HEK293 (cell line): ENCODE results near the gene CD59.

ENCODE experiments used
- CTCF ChIA-PET: fragments of 350-600 bp; formaldehyde crosslinking; extraction: SDS; loops from one replicate; lab custom pipeline; 2021; ENCODE audit warnings: antibody characterized with exemption; lab: Yijun Ruan, JAX
- POLR2A ChIA-PET: fragments of 300-600 bp; formaldehyde crosslinking; extraction: SDS; loops from one replicate; lab custom pipeline; 2020; ENCODE audit warnings: antibody characterized with exemption, inconsistent platforms; lab: Yijun Ruan, JAX
- H3K27ac ChIP-seq: fragments of 200-500 bp; sonication (Bioruptor generic); 2 replicates; pipeline ENCODE4 v1.5.1; 2014; ENCODE audit warnings: low read depth, low read length, control low read depth, inconsistent platforms; ENCODE audit errors: extremely low read depth
- H3K36me3 ChIP-seq, 2 experiments: fragments of 200-500 bp in 1 of 2; sonication (Bioruptor generic) in 1 of 2; 1 replicate in 1 of 2; 2 replicates in 1 of 2; pipeline ENCODE4 v1.5.1; 2014 to 2017; ENCODE audit warnings: inconsistent platforms in 2 of 2, low read length in 2 of 2; ENCODE audit not compliant: control insufficient read depth in 2 of 2, insufficient read depth in 1 of 2
- H3K4me1 ChIP-seq: fragments of 200-500 bp; sonication (Bioruptor generic); 2 replicates; pipeline ENCODE4 v1.5.1; 2014; ENCODE audit warnings: mild to moderate bottlenecking, low read length, inconsistent platforms; ENCODE audit not compliant: control insufficient read depth, insufficient read depth
- H3K4me3 ChIP-seq: 2 replicates; pipeline ENCODE4 v1.5.1; 2011; ENCODE audit warnings: low read depth, mild to moderate bottlenecking, control low read depth, low read length, moderate library complexity
- H3K9me3 ChIP-seq: fragments of 200-500 bp; sonication (Bioruptor generic); 2 replicates; pipeline ENCODE4 v1.5.1; 2014; ENCODE audit warnings: low read depth, low read length, inconsistent platforms; ENCODE audit not compliant: control insufficient read depth, insufficient read depth
- KLF9 ChIP-seq: fragments of 450-650 bp; formaldehyde crosslinking; IDR thresholded peaks from 2 replicates; pipeline ENCODE4 v1.5.1; 2016; ENCODE audit warnings: missing biosample characterization, missing genetic modification characterization, low read depth
- PRDM6 ChIP-seq: fragments of 450-650 bp; formaldehyde crosslinking; IDR thresholded peaks from 2 replicates; pipeline ENCODE4 v1.5.1; 2017; ENCODE audit warnings: missing biosample characterization, missing genetic modification characterization
- TCF7L2 ChIP-seq: IDR thresholded peaks from 2 replicates; pipeline ENCODE4 v1.6.1; 2011; ENCODE audit warnings: low read depth, mild to moderate bottlenecking, inconsistent platforms, low read length, moderate library complexity, borderline replicate concordance
- TRIM28 ChIP-seq: IDR thresholded peaks from 2 replicates; pipeline ENCODE4 v1.6.1; 2011; ENCODE audit warnings: low read length, control low read depth, borderline replicate concordance
- ZFP37 ChIP-seq: fragments of 450-650 bp; formaldehyde crosslinking; IDR thresholded peaks from 2 replicates; pipeline ENCODE4 v1.5.1; 2016; ENCODE audit warnings: missing biosample characterization, missing genetic modification characterization
- ZNF114 ChIP-seq: fragments of 450-650 bp; formaldehyde crosslinking; IDR thresholded peaks from 2 replicates; pipeline ENCODE4 v1.5.0; 2017; ENCODE audit warnings: missing biosample characterization, missing genetic modification characterization
- ZNF24 ChIP-seq: fragments of 450-650 bp; formaldehyde crosslinking; IDR thresholded peaks from 2 replicates; pipeline ENCODE4 v1.5.1; 2016; ENCODE audit warnings: missing biosample characterization, missing genetic modification characterization
- ZNF518A ChIP-seq: fragments of 450-650 bp; formaldehyde crosslinking; conservative IDR thresholded peaks from 2 replicates; pipeline ENCODE4 v1.5.1; 2016; ENCODE audit warnings: low read depth, missing biosample characterization, missing genetic modification characterization
- ZNF529 ChIP-seq: fragments of 450-650 bp; formaldehyde crosslinking; IDR thresholded peaks from 2 replicates; pipeline ENCODE4 v1.5.1; 2017; ENCODE audit warnings: missing genetic modification characterization, missing biosample characterization; ENCODE audit not compliant: insufficient replicate concordance
- ZNF585B ChIP-seq: fragments of 450-650 bp; formaldehyde crosslinking; IDR thresholded peaks from 2 replicates; pipeline ENCODE4 v1.5.1; 2016; ENCODE audit warnings: missing biosample characterization, missing genetic modification characterization
- ZNF610 ChIP-seq: fragments of 450-650 bp; formaldehyde crosslinking; IDR thresholded peaks from 2 replicates; pipeline ENCODE4 v1.5.1; 2016; ENCODE audit warnings: missing biosample characterization, missing genetic modification characterization, borderline replicate concordance
- ZNF768 ChIP-seq: fragments of 450-650 bp; formaldehyde crosslinking; IDR thresholded peaks from 2 replicates; pipeline ENCODE4 v1.5.1; 2018; ENCODE audit warnings: missing biosample characterization, mild to moderate bottlenecking, missing genetic modification characterization
- ZNF830 ChIP-seq: fragments of 450-650 bp; IDR thresholded peaks from 2 replicates; pipeline ENCODE4 v1.5.0; 2018; ENCODE audit warnings: missing biosample characterization, missing genetic modification characterization, low read depth, mild to moderate bottlenecking, moderate library complexity

The CD59 gene

GRCh38 chr11:33704240-33705002 is 31.8 kb downstream of the CD59 start (continued):
- TF ChIP-seq ZNF518A (tag by site-specific recombination): no peak
- TF ChIP-seq ZNF585B (tag by site-specific recombination): no peak
- no peak for TF ChIP-seq ZNF768 (tag by site-specific recombination)
- no peak for TF ChIP-seq ZNF114 (tag by site-specific recombination)
- no peak for TF ChIP-seq KLF9
- TF ChIP-seq, all 188 proteins: peak for 0

GRCh38 chr11:33703788-33704187 is 32.4 kb downstream of the CD59 start:
- H3K27ac ChIP-seq: no peak overlapping the region

GRCh38 chr11:33703234-33703633 is 33.0 kb downstream of the CD59 start:
- ChIA-PET POLR2A (no interaction called here), CTCF (interaction anchor here (1.5 kb wide), 1 partner anchor 15 kb away, joined by 6 read pairs; no protein-coding TSS in a partner anchor)
- no peak overlapping the region for H3K4me3 ChIP-seq
- H3K36me3 ChIP-seq: peaks cover 0 to 29% of the 10 kb centered on the region in 2 experiments; a peak in 1 of 3 replicates
- TF ChIP-seq ZNF24 (no peak), PRDM6 (tag by site-specific recombination) (0 out of 2 replicates have a peak, but pooled peaks have one; percentile 7)
- H3K27ac ChIP-seq: no peak overlapping the region
- no peaks in the 10 kb centered on the region for H3K9me3 ChIP-seq
- H3K4me1 ChIP-seq: no peaks in the 10 kb centered on the region

More at GRCh38 chr11:33703788-33704187, 32.4 kb downstream of the CD59 start:
- CTCF ChIA-PET: interaction anchor here (0.9 to 1.5 kb wide), 2 partner anchors 15 to 39 kb away, joined by 3 to 6 read pairs; no protein-coding TSS in a partner anchor
- TF ChIP-seq TRIM28 (no peak), TCF7L2 (no peak), ZFP37 (tag by site-specific recombination) (no peak), ZNF830 (tag by site-specific recombination) (no peak), ZNF529 (tag by site-specific recombination) (no peak), ZNF610 (no peak)
- peaks cover 0 to 33% of the 10 kb centered on the region in 2 experiments; a peak in 1 of 3 replicates for H3K36me3 ChIP-seq
- POLR2A ChIA-PET: no interaction called here
- no peaks in the 10 kb centered on the region for H3K4me1 ChIP-seq
- H3K9me3 ChIP-seq: no peaks in the 10 kb centered on the region
- no peak overlapping the region for H3K4me3 ChIP-seq
